Activated naive CD4-positive, alpha-beta T cell treated with anti-CD3 and anti-CD28 coated beads, Interleukin-2, amount 50 U/mL, for 72 hours (primary cell): ENCODE data around the gene HRC. TPM values are rescaled to one million over a fixed set of nuclear protein-coding genes. Genes with fewer than 3 reads are reported as not detected.

ENCODE experiments used
- ATAC-seq, 2 donors: fragments of 150-1000 bp; cut with Tn5 transposase; 2 replicates each; pipeline ENCODE4 v1.10.0; 2021; ENCODE audit warnings: mild to moderate bottlenecking in 2 of 2, moderate library complexity in 2 of 2
- DNase-seq, 2 donors: peaks; one replicate each; pipeline ENCODE4 v3.0.0; 2021 to 2022; ENCODE audit warnings: low spot score in 2 of 2
- H3K27ac Mint-ChIP-seq, 2 donors: one replicate each; pipeline ENCODE4 v1.8.0; 2022; ENCODE audit warnings: mild to moderate bottlenecking in 2 of 2, mixed read lengths in 2 of 2
- H3K36me3 Mint-ChIP-seq, 2 donors: one replicate each; pipeline ENCODE4 v1.8.0; 2022; ENCODE audit warnings: mixed read lengths in 2 of 2
- H3K9me3 Mint-ChIP-seq, 2 donors: one replicate each; pipeline ENCODE4 v1.8.0; 2022; ENCODE audit warnings: mixed read lengths in 2 of 2
- total RNA-seq, 2 donors: library from RNA; stranded (reverse); gene quantifications; one replicate each; pipeline ENCODE4 v1.2.3, GENCODE V29; 2022

The HRC gene
- total RNA-seq, 2 donors from 2014 or later, result not detected

DNA sequence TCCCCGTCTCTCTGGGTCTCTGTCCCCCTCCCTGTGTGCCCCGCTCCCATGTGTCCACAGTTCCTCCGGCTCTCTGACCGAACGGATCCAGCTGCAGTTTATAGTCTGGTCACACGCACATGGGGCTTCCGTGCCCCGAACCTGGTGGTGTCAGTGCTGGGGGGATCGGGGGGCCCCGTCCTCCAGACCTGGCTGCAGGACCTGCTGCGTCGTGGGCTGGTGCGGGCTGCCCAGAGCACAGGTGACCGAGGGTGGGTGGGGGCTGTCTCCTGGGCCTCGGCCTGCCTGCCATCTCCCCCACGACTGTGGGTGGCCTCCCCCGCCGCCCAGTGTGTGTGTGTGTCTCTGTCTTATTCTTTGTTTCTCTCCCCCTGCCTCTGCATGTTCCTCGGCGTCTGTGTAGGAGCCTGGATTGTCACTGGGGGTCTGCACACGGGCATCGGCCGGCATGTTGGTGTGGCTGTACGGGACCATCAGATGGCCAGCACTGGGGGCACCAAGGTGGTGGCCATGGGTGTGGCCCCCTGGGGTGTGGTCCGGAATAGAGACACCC lies 12.7 kb upstream of the HRC start:
- DNase-seq (no peak), ATAC-seq (no peak)
- H3K36me3 Mint-ChIP-seq, result no peaks in the 10 kb centered on the region
- H3K27ac Mint-ChIP-seq, result no peak overlapping the region
- H3K9me3 Mint-ChIP-seq, result no peaks in the 10 kb centered on the region

DNA sequence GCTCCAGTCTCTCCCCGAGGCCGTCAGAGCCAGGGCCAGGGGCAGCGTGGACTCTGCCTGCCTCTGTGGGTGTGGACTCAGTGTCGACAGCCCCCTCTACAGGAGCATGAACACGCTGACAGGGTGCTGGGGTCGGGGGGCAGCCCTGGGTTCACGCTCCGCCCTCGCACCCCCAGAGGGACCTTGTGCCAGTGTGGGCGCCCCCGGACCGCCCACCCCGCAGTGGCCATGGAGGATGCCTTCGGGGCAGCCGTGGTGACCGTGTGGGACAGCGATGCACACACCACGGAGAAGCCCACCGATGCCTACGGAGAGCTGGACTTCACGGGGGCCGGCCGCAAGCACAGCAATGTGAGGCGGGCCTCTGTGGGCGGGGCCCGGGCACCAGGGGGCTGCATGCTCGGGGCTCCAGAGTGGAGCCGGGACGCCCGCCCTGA lies 10.7 kb upstream of the HRC start:
- DNase-seq (no peak), ATAC-seq (no peak)
- Mint-ChIP-seq H3K27ac (no peak overlapping the region), H3K36me3 (no peaks in the 10 kb centered on the region), H3K9me3 (no peaks in the 10 kb centered on the region)

DNA sequence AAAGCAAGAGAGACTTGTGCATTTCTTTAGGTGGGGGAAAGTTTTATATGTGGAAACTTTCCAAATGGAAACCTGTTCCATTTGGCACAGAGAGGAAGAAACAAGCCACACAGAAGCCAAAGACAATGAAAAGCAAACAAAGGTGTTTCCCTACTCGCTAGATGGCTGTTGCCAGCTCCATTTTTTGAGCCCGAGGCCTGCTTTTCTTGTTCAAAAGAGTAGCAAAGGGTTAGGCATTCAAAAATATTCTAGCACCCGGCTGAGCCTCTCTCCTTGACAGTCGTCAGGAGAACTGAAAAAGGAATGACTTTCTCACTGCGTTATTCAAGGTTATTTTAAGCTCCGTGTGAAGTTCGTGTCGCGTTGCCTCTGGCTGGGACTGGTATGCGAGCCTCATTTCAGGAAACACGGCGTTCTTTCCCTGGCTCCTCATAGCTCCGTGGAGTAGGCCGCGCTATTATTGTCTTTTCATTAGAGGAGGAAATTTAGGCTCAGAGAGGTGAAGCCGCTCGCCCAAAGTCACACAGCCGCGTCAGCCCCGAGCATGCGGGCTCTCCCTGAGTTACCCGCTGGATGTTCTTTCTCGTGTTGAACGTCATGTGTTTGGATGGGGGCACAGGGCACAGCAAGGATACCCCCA lies 10.0 kb upstream of the HRC start:
- DNase-seq (no peak), ATAC-seq (no peak)
- Mint-ChIP-seq H3K9me3 (no peaks in the 10 kb centered on the region), H3K27ac (no peak overlapping the region), H3K36me3 (no peaks in the 10 kb centered on the region)

DNA sequence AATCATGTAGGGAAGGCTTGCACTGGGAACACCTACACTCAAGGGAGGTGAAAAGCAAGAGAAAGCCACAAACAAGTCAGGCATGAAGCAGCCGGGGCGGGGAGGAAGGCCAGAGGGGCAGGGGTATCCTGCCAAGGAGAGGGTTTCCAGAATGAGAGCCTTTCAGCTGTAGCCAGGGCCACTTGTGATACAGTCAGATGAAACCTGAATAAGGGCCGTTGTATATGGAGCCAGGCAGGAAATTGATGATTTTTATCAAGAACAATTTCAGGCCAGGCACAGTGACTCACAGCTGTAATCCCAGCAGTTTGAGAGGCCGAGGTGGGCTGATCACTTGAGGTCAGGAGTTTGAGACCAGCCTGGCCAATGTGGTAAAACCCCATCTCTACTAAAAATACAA lies 6.8 kb upstream of the HRC start:
- H3K36me3 Mint-ChIP-seq, result peaks cover 0 to 6% of the 10 kb centered on the region in 2 donors
- no peak for ATAC-seq
- H3K9me3 Mint-ChIP-seq, result no peaks in the 10 kb centered on the region
- no peak for DNase-seq
- H3K27ac Mint-ChIP-seq, result no peak overlapping the region

DNA sequence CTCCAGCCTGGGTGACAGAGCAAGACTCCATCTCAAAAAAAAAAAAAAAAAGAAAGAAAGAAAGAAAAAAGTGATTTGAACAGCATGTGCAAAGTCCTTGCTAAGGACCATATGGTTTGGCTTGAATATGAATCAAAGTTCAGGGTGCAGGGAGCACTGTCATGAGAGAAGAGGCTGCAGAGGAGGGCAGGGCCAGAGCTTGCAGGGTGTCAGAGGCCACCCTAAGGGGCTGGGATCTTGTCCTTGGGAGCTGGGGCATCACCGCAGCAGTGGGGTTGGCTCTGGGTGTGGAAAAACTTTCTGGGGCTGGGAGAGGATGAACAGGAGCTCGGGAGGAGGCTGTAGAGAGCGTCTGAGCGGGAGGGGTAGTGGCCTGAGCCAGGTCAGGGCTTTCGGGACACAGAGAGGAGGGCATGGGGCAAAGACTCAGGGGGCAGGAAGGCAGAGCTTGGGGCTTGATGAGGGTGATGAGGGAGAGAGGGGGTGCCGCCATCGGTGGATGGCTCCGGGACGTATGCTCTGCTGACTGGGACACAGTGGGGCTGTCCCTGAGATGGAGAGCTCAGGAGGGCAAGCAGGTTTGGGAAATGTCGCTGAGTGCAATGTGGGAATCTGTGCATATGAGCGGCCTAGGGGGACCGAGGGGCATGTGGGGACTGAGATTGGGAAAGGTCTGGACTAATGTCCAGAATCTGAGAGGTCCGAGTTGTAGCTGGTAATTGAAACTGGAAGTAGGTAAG lies 5.4 kb upstream of the HRC start:
- no peaks in the 10 kb centered on the region for H3K9me3 Mint-ChIP-seq

DNA sequence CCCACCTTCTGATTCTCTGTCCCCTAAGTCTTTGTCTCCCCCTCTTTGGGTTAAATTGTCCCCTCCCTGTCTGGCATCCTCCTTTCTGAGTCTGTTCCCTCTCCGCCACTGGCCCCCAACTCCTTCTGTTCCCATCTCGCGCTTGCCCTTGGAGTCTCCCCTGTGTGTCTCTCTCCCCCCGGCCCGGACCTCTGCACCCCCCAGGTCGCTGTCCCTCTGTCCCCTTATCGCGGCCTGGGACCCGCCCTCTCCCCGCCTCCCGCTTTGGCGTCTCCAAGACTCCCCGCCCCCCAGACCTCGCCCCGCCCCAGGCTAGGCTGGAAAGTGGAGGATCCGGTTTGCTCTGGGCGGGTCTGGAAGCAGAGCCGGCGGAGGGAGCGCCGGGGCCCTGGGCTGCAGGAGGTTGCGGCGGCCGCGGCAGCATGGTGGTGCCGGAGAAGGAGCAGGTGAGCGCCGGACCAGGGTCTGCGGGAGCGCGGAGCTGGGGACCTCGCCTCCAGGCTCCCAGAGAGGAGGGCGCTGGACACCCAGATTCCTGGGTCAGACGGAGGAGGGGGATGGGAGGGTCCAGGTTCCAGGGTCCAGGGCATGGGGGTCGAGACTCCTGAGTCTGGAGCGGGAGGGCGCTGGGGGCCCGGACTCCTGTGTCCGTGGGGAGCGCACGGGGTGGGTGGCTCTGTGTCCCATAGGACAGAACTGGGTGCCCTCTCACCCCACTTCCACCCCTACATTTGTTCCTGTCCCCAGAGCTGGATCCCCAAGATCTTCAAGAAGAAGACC lies 2.4 kb upstream of the HRC start, which contains the start of gene TRPM4:
TRPM4 (plus strand) TSS at position 348 of the 780 bp plus-strand sequence; CDS start at position 423, 75 bp downstream.
- Mint-ChIP-seq H3K27ac (no peak within 1 kb of the TSS), H3K9me3 (peaks cover 0 to 16% of the 10 kb centered on the region in 2 donors), H3K36me3 (peaks cover 0 to 22% of the 10 kb centered on the region in 2 donors)
- ATAC-seq, result peak; percentile 36 to 86
- DNase-seq, result peak in 1 of 2 donors; percentile 68

More for the DNA sequence above, 5.4 kb upstream of the HRC start:
- peaks cover 0 to 6% of the 10 kb centered on the region in 2 donors for H3K36me3 Mint-ChIP-seq
- no peak for DNase-seq
- ATAC-seq, result no peak
- H3K27ac Mint-ChIP-seq, result no peak overlapping the region

DNA sequence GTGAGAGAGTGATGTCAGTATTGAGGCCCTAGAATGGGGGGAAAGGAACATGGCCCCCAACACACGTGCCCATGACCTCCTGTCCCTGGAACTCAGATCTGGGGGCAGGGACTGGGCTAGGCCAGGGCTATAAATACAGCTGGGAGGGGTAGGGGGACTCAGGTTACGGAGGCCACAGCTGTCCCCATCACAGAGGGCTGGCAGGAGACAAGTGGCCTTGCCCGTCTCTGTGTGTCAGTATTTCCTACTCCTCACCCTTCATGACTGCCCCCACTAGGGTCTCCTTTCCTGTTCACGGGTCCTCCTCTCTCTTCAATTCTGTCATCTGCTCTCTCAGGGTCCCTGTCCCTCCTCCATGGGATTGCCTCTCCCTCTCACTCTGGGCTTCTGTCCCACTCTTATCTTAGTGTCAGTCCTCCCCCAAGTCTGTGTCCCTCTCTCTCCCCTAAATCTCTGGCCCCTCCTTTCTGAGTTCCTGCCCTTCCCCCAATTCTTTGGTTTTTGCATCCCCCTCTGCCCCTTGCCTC lies 687 bp upstream of the HRC start:
- Mint-ChIP-seq H3K9me3 (peaks cover 0 to 21% of the 10 kb centered on the region in 2 donors), H3K36me3 (peaks cover 6 to 22% of the 10 kb centered on the region in 2 donors), H3K27ac (no peak overlapping the region)
- ATAC-seq (no peak), DNase-seq (no peak)

DNA sequence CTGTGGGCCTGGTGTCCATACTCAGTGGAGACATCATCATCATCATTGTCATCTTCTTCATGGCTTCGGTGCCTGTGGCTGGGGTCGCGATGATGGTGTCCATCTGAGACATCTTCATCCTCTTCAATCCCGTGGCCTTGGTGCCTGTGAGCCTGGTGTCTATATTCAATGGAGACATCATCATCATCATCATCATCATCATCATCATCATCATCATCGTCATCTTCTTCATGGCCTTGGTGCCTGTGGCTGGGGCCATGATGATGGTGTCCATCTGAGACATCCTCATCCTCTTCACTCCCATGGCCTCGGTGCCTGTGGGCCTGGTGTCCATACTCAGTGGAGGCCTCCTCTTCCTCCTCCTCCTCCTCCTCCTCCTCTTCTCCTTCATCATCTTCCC lies 917 bp downstream of the HRC start:
- peaks cover 6 to 22% of the 10 kb centered on the region in 2 donors for H3K36me3 Mint-ChIP-seq
- H3K9me3 Mint-ChIP-seq, result peaks cover 0 to 21% of the 10 kb centered on the region in 2 donors
- ATAC-seq, result no peak
- H3K27ac Mint-ChIP-seq, result no peak overlapping the region
- DNase-seq, result no peak

DNA sequence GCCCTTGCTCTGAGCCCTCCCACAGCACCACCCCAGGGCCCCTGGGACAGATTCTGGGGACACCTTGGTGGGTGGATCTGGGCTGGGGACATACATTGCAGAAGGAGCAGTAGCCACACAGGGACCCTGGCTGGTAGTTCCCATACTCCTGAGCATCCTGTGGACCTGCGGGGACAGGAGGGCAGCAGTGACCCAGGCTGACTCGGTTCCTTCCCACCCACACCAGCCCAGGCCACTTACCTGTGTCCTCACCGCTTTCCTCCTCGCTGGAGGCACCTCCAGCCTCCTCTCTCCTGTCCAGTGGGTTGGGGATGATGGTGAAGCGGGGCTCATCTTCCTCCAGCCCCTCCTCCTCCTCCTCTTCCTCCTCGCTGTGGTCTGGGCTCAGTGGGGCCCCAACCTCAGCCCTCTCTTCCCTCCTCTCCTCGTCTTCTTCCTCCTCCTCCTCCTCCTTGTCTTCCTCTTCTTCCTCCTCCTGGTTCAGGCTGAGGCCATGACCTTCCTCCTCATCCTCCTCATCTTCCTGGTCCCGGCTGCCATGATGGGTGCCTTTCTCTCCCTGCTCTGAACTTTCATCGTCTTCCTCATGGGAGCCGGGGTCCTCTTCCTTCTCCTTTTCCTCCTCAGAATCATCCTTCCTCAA lies 1.9 kb downstream of the HRC start:
- DNase-seq (no peak), ATAC-seq (no peak)
- Mint-ChIP-seq H3K36me3 (peaks cover 10 to 18% of the 10 kb centered on the region in 2 donors), H3K27ac (no peak overlapping the region), H3K9me3 (peaks cover 0 to 21% of the 10 kb centered on the region in 2 donors)

DNA sequence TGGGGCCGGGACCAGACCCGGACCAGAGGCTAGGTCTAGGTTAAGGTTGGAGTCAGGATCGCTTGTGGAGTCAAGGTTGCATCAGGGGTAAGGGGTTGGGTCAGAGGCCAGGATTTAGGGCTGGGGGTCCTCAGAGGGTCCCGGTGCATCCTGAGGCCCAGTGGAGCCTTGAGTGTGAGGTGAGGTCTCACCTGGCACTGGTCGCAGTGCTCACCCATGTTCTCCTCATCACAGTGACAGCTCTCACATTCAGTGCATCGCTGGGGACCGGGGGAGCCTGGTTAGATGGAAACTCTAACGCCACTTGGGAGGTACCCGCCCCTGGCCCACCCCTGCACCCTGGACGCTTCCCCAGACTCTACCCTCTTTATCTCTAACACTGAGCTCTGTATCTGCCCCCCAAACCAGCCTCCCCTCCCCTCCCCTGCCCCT lies 3.1 kb downstream of the HRC start:
- DNase-seq, result no peak
- peaks cover 0 to 21% of the 10 kb centered on the region in 2 donors for H3K9me3 Mint-ChIP-seq
- H3K27ac Mint-ChIP-seq, result no peak overlapping the region
- H3K36me3 Mint-ChIP-seq, result peaks cover 11 to 16% of the 10 kb centered on the region in 2 donors
- no peak for ATAC-seq

DNA sequence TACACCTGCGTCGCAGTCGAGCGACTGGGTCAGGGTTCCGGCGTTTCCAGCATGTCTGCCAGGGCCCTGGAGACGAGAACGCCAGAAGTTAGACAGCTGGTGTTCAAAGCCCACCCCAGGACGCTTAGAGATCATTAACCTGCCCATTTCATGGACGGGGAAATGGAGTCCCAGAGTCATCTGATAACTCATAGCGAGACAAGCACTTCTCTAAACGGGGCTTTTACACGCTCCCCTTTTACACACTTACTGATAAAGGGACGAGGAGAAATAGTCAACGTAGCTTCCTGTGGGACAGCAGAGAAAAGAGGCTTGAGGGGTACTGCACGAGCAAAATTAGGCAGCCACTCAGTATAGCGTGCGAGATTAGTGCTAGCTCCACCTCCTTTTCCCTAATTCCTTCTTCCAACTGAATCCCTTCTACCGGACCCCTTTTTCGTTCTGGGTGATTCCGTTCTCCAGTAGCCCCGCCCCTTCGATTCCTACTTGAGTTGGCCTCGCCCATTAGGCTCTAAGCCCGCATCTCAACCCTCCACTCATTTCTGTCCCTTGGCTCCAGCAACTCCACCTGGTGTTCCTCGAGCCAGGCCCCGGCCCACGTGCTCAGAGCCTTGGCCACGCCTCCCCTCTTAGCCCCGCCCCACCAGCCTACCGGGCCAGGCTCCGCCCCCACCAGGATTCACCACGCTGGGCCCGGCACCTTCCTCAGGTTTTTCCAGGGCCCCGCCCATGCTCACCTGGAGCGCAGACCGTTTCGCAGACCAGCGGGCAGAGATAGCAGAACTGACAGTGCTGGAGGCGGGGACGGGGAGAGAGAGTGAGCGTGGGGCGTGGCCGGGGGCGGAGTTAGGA lies 3.7 kb downstream of the HRC start:
- DNase-seq (peak in 1 of 2 donors; percentile 61), ATAC-seq (peak in 1 of 2 donors; percentile 38)
- H3K9me3 Mint-ChIP-seq, result peaks cover 0 to 21% of the 10 kb centered on the region in 2 donors
- no peak overlapping the region for H3K27ac Mint-ChIP-seq
- peaks cover 11 to 16% of the 10 kb centered on the region in 2 donors for H3K36me3 Mint-ChIP-seq

DNA sequence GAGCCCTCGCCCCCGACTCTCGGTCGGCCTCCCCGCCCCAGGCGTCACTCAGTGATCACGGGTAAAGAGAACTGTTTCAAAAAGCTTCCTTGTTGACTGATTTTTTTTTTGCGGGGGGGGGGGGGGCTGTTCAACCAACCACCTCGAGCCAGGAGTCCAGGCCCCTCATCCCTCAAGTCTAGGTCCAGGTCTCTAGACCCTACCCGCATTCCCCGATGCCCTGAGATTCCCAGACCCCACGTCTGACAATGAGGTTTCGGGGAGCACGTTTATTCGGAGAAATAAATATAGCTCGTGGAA lies 4.3 kb downstream of the HRC start:
- no peak overlapping the region for H3K27ac Mint-ChIP-seq
- peaks cover 11 to 16% of the 10 kb centered on the region in 2 donors for H3K36me3 Mint-ChIP-seq
- DNase-seq (no peak), ATAC-seq (no peak)
- peaks cover 0 to 21% of the 10 kb centered on the region in 2 donors for H3K9me3 Mint-ChIP-seq

DNA sequence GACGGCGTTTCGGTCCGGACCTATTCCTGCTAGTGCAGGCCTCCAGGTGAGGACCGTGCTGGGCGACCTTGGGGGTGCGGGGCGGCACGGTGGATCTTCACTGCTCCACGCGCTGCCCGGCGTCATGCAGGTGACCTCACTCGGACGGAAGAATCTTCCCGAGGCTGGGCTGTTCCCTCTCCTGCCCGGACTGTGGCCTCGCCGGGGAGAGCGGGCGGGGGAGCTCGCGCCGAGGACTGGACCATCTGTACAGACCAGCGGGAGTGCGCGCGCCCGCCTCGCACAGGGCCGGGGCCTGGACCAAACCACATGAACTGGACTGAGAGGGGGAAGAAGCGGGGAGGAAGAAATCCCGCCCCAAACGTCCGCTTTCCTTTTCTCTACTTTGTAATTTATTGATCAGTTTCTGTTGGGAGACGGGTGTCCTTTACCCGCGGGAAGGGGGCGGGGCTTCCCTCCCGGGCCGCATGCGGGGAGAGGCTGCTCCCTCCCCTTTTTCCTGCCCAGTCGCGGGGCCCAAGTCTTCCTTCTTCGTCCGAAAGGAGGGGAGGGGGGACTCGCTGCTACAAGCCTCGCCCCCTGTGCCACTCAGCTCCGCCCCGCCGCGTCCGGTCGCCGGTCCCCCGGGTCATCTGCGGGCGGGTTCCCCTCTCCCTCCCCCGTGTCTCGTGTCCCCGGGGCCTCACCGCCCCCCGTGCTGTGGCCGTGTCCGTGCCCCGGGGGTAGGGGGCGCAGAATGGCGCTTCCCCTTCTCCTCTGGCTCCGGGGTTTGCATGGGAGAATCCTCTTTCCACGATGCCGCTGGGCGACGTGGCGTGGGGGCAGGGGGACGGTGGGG lies 4.9 kb downstream of the HRC start:
- H3K27ac Mint-ChIP-seq, result no peak overlapping the region
- peaks cover 0 to 21% of the 10 kb centered on the region in 2 donors for H3K9me3 Mint-ChIP-seq
- H3K36me3 Mint-ChIP-seq, result peaks cover 11 to 16% of the 10 kb centered on the region in 2 donors
- peak; percentile 18 to 67 for ATAC-seq
- DNase-seq, result peak; percentile 58 to 67

DNA sequence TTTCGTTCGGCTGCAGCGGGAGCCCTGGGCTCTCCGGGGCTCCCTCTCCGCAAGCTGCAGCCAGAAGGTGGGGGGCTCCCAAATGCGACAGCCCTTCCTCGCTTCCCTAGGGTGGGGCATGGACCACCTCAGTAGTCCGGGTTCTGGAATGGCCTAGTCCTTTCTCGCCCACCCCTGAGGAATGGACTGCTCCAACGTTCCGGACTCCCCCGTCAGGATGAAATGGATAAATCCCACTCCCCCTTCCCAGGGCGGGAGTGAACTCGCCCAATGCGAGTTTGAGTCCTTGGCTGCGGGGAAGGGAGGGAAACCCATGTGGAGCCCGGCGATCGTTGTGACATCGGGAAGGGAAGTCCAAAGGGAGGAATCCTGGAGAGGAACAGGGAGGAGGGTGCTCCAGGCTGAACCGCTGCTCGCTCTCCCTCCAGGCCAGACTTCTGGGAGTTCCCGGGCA lies 5.5 kb downstream of the HRC start:
- Mint-ChIP-seq H3K27ac (no peak overlapping the region), H3K36me3 (peaks cover 11 to 12% of the 10 kb centered on the region in 2 donors), H3K9me3 (peaks cover 0 to 18% of the 10 kb centered on the region in 2 donors)
- ATAC-seq (no peak), DNase-seq (no peak)
